ENCODE data around the gene ABCC8.

Gene ABCC8

GRCh38 chr11:17463546-17464174, 13.0 kb downstream of the ABCC8 start:
- H3K4me3 ChIP-seq (ENCODE audit: low read depth, low read length) = no peak overlapping the region
- TF ChIP-seq, protein P1, sequence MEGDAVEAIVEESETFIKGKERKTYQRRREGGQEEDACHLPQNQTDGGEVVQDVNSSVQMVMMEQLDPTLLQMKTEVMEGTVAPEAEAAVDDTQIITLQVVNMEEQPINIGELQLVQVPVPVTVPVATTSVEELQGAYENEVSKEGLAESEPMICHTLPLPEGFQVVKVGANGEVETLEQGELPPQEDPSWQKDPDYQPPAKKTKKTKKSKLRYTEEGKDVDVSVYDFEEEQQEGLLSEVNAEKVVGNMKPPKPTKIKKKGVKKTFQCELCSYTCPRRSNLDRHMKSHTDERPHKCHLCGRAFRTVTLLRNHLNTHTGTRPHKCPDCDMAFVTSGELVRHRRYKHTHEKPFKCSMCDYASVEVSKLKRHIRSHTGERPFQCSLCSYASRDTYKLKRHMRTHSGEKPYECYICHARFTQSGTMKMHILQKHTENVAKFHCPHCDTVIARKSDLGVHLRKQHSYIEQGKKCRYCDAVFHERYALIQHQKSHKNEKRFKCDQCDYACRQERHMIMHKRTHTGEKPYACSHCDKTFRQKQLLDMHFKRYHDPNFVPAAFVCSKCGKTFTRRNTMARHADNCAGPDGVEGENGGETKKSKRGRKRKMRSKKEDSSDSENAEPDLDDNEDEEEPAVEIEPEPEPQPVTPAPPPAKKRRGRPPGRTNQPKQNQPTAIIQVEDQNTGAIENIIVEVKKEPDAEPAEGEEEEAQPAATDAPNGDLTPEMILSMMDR (IDR thresholded peaks at IDR 0.05; ENCODE audit: low read depth, low read length, missing control alignments) = no peak
- no peak for DNase-seq (ENCODE audit: low read depth)

DNA sequence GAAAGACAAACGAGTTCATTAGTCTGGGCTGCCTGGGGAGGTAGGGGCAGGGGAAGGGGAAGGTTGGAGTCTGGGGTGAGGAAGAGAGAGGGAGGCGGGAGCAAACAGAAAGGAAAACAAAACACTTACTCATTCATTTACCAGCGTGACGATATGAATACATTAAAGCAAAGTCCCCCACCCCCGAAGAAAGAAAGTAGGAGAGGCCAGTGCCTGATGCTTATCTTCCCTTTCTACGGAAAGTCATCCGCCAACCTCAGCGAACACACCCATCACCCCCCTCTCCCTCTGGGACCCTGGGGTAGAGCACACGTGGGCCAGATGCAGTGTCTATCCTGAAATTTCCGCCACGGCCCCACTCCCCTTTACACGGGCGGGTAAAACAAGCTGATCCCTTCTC, 13.7 kb downstream of the ABCC8 start:
- H3K4me3 ChIP-seq (ENCODE audit: low read depth, low read length) = no peak overlapping the region
- TF ChIP-seq, protein P1 (IDR thresholded peaks at IDR 0.05; ENCODE audit: low read depth, low read length, missing control alignments) = no peak
- no peak for DNase-seq (ENCODE audit: low read depth)

GRCh38 chr11:17460406-17460805, 16.2 kb downstream of the ABCC8 start:
- TF ChIP-seq, protein P1 (IDR thresholded peaks at IDR 0.05; ENCODE audit: low read depth, low read length, missing control alignments) = no peak
- no peak overlapping the region for H3K4me3 ChIP-seq (ENCODE audit: low read depth, low read length)
- no peak for DNase-seq (ENCODE audit: low read depth)

GRCh38 chr11:17459236-17459896, 17.3 kb downstream of the ABCC8 start:
- no peak overlapping the region for H3K4me3 ChIP-seq (ENCODE audit: low read depth, low read length)
- DNase-seq (ENCODE audit: low read depth) = no peak
- TF ChIP-seq, protein P1 (IDR thresholded peaks at IDR 0.05; ENCODE audit: low read depth, low read length, missing control alignments) = no peak

DNA sequence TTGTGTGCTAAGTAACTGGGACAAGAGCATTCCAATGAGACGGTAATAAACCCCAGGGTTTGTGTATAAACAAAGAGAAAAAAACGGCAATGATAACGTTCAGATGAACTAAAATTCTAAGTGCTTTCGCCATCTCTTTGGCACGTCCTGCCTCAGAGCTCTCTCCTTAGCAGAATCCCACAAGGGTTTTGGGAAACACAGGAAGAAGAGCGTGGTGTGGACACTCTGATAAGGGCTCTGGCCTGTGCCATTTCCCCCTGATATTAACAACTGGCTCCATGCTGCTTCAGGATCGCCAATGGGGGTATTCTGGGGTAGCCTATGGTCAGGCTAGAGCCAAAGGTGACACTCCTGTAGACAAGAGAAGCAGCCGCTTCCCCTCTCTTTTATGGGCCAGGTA, 18.4 kb downstream of the ABCC8 start:
- H3K4me3 ChIP-seq (ENCODE audit: low read depth, low read length) = no peak overlapping the region
- DNase-seq (ENCODE audit: low read depth) = no peak
- TF ChIP-seq, protein P1 (IDR thresholded peaks at IDR 0.05; ENCODE audit: low read depth, low read length, missing control alignments) = no peak

DNA sequence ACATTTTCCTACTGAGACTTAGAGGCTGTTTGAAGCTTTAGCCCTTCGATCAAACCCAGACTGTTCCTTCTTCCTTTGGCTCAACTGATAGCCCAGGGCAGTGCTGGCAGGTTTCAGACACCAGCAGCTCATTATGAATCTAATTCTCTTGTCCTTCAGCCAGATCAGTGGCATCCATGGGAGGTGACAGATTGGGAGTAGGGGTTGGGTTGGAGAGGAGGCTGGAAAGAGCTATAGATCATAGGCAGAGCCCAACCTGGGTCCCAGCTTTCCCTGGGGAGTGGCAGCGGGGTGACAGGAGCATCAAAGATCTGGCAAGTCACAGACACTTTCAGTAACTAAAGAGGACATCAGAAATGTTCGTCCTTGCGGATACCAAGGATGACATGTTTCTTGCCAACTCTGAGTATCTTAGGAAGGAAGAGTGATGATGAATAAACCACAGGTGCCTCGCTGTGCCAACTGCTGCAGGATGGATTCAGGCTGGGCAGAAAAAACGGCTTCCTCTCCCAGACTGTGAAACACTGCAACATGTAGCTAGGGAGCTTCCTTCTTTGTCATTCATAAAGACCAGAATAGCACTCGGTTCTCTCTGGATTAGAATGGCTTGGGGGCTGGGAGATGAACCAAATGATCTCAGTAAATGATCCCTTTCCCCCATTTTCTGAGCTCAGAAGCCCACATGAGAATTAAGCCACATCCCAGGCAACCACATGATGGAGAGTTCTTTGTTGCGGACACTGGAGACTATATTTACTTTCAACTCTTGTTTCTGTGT, 19.1 kb downstream of the ABCC8 start:
- H3K4me3 ChIP-seq (ENCODE audit: low read depth, low read length) = no peak overlapping the region
- TF ChIP-seq, protein P1 (IDR thresholded peaks at IDR 0.05; ENCODE audit: low read depth, low read length, missing control alignments) = no peak
- no peak for DNase-seq (ENCODE audit: low read depth)
